GM10847 (cell line): Measurements from ENCODE around the gene KCNJ8.

ENCODE experiments used
- POLR2A ChIP-seq: IDR thresholded peaks from 2 replicates; pipeline ENCODE4 v1.6.1; 2011; ENCODE audit not compliant: insufficient read length; ENCODE audit errors: extremely low read depth

The KCNJ8 gene

GRCh38 chr12:21774358-21775132 lies at the start of gene KCNJ8:
TSS of gene KCNJ8 (minus strand) at chr12:21774706. CDS start at chr12:21773616, 1,090 bp downstream.
- TF ChIP-seq POLR2A: no peak

GRCh38 chr12:21823581-21823980 lies 49.1 kb upstream of the KCNJ8 start:
- TF ChIP-seq POLR2A: no peak

GRCh38 chr12:21819678-21820077 lies 45.2 kb upstream of the KCNJ8 start:
- no peak for TF ChIP-seq POLR2A

GRCh38 chr12:21819236-21819635 lies 44.7 kb upstream of the KCNJ8 start:
- TF ChIP-seq POLR2A: no peak

GRCh38 chr12:21818627-21819026 lies 44.1 kb upstream of the KCNJ8 start:
- TF ChIP-seq POLR2A: no peak

GRCh38 chr12:21815306-21816062 lies 41.0 kb upstream of the KCNJ8 start:
- no peak for TF ChIP-seq POLR2A

GRCh38 chr12:21814814-21815213 lies 40.3 kb upstream of the KCNJ8 start:
- no peak for TF ChIP-seq POLR2A

GRCh38 chr12:21814327-21814726 lies 39.8 kb upstream of the KCNJ8 start:
- TF ChIP-seq POLR2A: no peak

GRCh38 chr12:21813751-21814150 lies 39.2 kb upstream of the KCNJ8 start:
- TF ChIP-seq POLR2A: no peak

- no peak for TF ChIP-seq POLR2A
These were observed 38.6 kb upstream of the KCNJ8 start for GRCh38 chr12:21813125-21813524.

GRCh38 chr12:21809100-21809499 lies 34.6 kb upstream of the KCNJ8 start:
- TF ChIP-seq POLR2A: no peak

GRCh38 chr12:21806255-21806654 lies 31.7 kb upstream of the KCNJ8 start:
- TF ChIP-seq POLR2A: no peak

- TF ChIP-seq POLR2A: no peak
These were observed 27.2 kb upstream of the KCNJ8 start for GRCh38 chr12:21801522-21802288.

GRCh38 chr12:21800011-21800410 lies 25.5 kb upstream of the KCNJ8 start:
- no peak for TF ChIP-seq POLR2A

- TF ChIP-seq POLR2A: no peak
These were observed 23.0 kb upstream of the KCNJ8 start for GRCh38 chr12:21797539-21797938.
